GDM1 (cell line): ENCODE results near the gene CABCOCO1.

Experiments
- DNase-seq: peaks from one replicate; lab custom pipeline; 2025; lab: John Stamatoyannopoulos, UW

Gene CABCOCO1

DNA sequence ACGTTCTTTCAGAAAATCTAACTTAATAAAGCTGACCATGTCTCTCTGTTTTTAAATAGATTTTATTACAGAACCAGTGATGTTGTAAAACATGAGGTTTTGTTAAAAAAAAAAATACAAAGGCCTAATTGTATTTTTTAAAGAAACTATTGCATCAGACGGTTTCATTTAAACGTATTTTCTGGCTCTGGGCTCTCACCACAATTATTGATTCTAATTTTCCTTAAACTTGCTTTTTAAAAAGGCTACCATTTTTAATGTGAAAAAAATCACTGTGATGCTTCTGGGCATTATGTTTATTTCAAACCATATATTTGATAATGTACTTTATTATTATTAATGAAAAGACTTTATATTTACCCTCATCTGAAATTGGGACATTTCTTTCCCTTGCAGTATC lies 94.3 kb downstream of the CABCOCO1 start:
- no peak for DNase-seq

GRCh38 chr10:61757525-61758397 lies 95.0 kb downstream of the CABCOCO1 start:
- DNase-seq = peak; percentile 38

DNA sequence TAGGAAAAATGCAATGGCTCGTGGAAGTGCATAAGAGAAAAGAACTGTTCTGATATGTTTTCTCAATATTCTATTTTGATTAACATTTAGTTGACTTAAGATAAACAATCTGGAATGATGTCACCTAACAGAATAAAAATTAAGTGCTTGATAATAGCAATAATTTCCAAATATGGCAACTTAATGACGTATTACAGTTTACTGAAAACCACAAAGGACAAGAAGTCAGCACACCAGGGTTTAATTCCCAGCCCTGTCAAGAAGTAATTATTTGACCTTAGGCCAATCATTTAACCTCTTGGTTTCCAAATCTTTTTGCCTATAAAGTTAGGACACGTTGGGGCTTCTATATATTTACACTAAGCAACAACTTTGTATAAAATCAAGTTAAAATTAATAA lies 95.7 kb downstream of the CABCOCO1 start:
- DNase-seq = no peak

- DNase-seq = no peak
Measured at GRCh38 chr10:61759751-61760150, 97.0 kb downstream of the CABCOCO1 start.

GRCh38 chr10:61760943-61761824 lies 98.5 kb downstream of the CABCOCO1 start:
- no peak for DNase-seq

DNA sequence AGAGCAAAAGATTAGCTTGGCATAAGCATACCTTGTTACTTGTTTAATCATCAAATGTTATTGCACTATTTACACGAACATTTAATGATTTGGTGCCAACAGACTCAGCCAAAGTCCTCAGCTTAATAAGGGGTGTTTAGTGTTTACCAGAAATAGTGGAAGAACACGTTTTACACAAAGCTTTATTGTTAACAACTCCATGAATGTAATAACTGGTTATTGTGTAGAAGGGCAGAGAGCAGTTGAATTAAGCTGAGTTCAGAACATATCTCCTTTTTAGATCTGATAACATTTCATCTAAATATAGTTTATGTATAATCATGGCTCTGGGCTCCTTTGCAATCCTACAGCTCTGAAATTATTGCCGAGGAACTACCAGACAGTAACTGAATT lies 99.1 kb downstream of the CABCOCO1 start:
- no peak for DNase-seq

- DNase-seq = no peak
Measured at GRCh38 chr10:61763778-61764177, 101.0 kb downstream of the CABCOCO1 start.

DNA sequence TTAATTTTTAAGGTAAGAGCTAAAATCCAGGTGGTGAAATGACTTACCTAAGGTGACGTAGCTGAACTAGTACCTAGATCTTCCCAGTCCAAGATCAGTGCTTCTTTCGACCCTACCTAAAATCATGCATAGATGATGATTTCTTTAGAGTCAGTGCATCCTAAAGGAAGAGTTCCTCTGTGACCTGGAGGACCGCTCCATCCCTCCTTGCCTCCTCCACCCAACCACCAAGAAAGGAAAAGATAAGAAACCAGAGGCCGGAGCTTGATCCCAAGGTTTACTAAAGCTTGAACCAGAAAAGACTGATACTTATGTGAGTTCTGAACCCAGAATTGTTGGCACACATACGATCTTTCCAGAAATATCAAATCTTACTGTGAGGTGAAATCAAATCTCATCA lies 101.8 kb downstream of the CABCOCO1 start:
- DNase-seq = no peak

DNA sequence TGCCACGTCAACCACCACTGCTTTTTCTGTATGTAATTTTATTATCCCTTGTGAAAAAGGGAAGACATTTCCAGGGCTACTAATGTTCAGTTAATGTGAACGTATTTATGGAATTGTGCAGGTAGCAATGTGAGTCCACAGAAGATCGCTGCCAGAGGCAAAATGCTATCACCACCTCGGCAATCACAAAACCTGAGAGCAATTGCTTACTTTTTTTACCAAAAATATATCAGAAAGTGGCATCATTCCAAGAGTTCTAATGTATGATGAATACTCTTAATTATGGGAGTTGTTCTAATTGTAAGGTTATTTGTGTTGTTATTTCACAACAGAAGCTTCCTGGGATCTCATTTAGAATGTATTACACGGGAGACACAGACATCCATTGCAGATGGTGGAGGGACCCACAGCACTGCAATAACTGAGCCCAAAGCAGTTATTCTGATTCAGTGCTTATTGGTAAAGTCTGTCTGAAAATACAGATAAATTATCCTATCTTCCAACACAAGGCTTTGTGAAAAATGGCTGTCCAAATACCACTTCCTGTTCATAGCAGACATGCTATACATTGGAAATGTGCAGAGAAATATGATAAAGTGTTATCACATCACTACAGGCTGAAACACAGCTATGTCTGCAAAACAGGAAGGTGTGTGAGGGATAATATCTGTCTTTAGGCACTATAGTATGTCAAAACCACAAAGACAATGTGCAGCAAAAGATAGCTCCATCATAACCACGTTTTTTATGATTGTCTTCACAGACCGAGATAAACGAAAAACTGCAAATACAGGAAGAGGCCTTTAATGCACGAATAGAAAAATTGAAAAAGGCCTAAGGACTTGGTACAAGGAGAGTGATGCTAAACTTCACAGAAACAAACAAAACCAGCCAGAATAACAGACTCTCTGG lies 102.7 kb downstream of the CABCOCO1 start:
- DNase-seq = peak; percentile 95

GRCh38 chr10:61766927-61767326 lies 104.2 kb downstream of the CABCOCO1 start:
- no peak for DNase-seq

- DNase-seq = no peak
Measured at GRCh38 chr10:61774031-61774430, 111.3 kb downstream of the CABCOCO1 start.

DNA sequence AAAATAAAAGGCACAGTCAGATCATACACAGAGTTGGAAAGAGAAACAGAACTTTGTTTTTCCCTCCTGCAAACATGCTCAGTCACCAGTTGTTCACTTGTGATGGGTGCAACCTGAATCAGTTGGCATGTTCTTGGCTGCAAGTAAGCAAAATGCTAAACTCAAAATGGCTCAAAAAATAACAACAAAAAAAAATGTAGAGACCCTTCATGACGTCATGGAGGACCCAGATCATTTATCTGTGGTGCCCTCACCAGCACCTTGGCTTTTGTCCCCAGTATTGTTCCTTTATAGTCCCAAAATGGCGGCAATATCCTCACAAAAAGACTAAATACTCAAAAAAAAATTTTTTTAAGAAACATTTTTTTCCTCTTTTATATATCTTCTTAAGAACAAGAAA lies 112.4 kb downstream of the CABCOCO1 start:
- DNase-seq = no peak

DNA sequence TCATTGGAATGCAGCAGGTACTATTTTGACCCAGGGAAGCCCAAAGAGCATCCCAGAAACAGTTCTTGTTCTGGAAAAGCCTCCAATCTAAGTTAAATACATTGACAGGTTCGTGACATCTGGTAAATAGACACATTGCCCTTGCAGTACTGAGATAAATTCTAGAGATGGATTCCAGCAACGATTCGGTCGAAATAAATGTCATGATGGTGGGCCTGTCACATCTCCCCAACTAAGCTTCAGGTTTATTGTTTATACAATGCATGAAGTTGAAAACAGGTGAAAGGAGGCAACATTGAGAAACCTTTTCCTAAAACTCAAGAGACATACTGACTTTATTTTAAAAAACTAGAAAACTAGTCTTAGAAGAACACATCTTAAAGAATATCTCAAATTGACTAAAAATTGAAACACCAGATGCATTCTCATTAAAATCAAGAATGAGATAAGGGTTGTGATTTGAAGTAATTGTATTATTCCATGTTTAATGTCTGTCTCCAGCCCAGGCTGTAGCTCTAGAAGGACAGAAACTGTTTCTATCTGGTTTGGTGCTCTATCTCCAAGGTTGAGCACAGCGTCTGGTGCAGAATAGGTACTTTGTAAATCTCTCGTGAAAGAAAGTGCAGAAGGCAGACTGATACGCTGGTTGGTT lies 114.0 kb downstream of the CABCOCO1 start:
- no peak for DNase-seq

GRCh38 chr10:61778137-61778536 lies 115.4 kb downstream of the CABCOCO1 start:
- DNase-seq = no peak

DNA sequence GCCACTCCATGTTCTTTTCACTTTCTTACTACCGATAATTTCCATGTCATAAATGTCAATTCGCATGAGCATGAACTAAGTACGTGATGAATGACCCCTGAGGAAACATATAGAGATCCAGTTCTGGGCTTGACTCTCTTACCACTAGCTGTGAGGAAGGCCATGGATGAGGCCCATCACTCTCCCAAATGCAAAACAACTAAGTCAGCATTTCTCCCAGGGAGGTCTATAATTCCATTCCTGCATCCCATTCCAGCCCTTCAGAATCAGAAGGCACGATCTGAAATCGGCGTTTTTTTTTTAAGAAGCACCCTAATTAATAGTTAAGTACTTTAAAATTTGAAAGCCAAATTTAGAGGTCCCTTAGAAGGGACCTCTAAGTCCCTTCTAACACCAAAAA lies 116.5 kb downstream of the CABCOCO1 start:
- no peak for DNase-seq

DNA sequence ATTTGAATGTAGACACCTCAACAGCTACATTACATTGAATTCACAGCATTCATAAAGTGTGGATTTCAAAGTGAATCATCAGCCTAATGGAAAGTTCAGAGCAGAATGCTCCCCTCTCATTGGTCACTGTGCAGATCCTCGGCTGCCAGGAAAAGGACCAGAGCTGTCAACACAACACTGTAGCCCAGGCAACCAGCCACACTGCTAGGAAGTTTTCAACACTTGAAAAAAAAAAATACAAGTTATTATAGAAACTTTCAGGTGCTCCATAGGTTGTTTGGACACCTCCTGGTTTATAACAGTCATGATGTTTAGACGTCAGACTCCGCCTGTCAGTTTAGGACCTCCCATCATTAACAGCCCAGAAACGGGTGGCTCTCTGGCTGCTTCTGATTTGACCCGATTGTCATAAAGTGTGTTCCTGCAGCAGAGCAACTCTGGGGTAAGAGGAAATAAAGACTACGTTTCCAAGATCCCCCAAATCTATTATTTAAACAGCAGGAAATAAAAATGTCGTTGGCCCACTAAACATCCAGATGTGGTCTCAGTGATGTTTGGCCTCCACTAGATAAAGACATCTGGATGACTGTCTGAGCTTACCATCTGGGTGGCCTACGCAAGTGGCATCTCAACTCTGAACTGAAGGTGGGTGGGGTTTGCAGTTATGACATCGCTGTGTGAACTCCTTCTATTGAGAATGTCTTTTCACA lies 117.4 kb downstream of the CABCOCO1 start:
- DNase-seq = no peak

GRCh38 chr10:61780732-61781131 lies 118.0 kb downstream of the CABCOCO1 start:
- no peak for DNase-seq

- DNase-seq = no peak
Measured at GRCh38 chr10:61781969-61782403, 119.3 kb downstream of the CABCOCO1 start.

GRCh38 chr10:61784354-61785133 lies 121.8 kb downstream of the CABCOCO1 start:
- DNase-seq = no peak
